SK-N-SH (cell line): ENCODE results near the gene CHST11. TPM values are rescaled to one million over a fixed set of nuclear protein-coding genes. Genes with fewer than 3 reads are reported as not detected.

ENCODE experiments used
- CTCF ChIA-PET: fragments of 300-600, 350-600 bp; formaldehyde crosslinking; extraction: SDS; loops from one replicate; lab custom pipeline; 2021; lab: Yijun Ruan, JAX
- POLR2A ChIA-PET: fragments of 350-600 bp; sonication (Branson Sonifier 250); formaldehyde crosslinking; extraction: SDS; loops from one replicate; lab custom pipeline; 2020; ENCODE audit warnings: antibody characterized with exemption, inconsistent platforms; lab: Yijun Ruan, JAX
- DNase-seq: peaks from one replicate; pipeline ENCODE4 v3.0.0; 2012
- H2AFZ ChIP-seq: fragments of 200-600 bp; sonication (generic); 2 replicates; pipeline ENCODE4 v1.8.1; 2016; ENCODE audit warnings: antibody characterized with exemption, mild to moderate bottlenecking, low read depth
- H3F3A ChIP-seq: fragments of 200-600 bp; sonication (generic); replicated peaks from 2 replicates; pipeline ENCODE3; 2016; ENCODE audit warnings: antibody characterized with exemption, mild to moderate bottlenecking; ENCODE audit not compliant: insufficient read depth
- H3K27ac ChIP-seq, 2 experiments: fragments of 200-500 bp in 1 of 2; fragments of 200-600 bp in 1 of 2; sonication (Bioruptor generic) in 1 of 2; sonication (generic), shearing (Covaris generic) in 1 of 2; 2 replicates each; pipeline versions ENCODE4 v1.5.1 to v1.6.1; 2014 to 2016; ENCODE audit warnings: low read depth in 2 of 2, inconsistent platforms in 1 of 2, low read length in 1 of 2, mild to moderate bottlenecking in 1 of 2, mixed read lengths in 1 of 2
- H3K27me3 ChIP-seq: fragments of 200-600 bp; sonication (generic), shearing (Covaris generic); 2 replicates; pipeline ENCODE4 v1.6.1; 2016; ENCODE audit warnings: mixed run types; ENCODE audit not compliant: insufficient read depth
- H3K36me3 ChIP-seq, 2 experiments: fragments of 200-500 bp in 1 of 2; fragments of 200-600 bp in 1 of 2; sonication (Bioruptor generic) in 1 of 2; sonication (generic) in 1 of 2; replicated peaks in 1 of 2; 2 replicates each; pipeline versions ENCODE3 to v1.5.1; 2014 to 2016; ENCODE audit warnings: low read length in 1 of 2, mild to moderate bottlenecking in 1 of 2; ENCODE audit not compliant: insufficient read depth in 2 of 2, control insufficient read depth in 1 of 2
- H3K4me1 ChIP-seq, 2 experiments: fragments of 200-500 bp in 1 of 2; fragments of 200-600 bp in 1 of 2; sonication (Bioruptor generic) in 1 of 2; sonication (generic), shearing (Covaris generic) in 1 of 2; 2 replicates each; pipeline versions ENCODE4 v1.5.1 to v1.6.1; 2014 to 2016; ENCODE audit warnings: low read depth in 1 of 2, low read length in 1 of 2, mixed run types in 1 of 2; ENCODE audit not compliant: insufficient read depth in 2 of 2, control insufficient read depth in 1 of 2
- H3K4me2 ChIP-seq: fragments of 200-600 bp; sonication (generic), shearing (Covaris generic); 2 replicates; pipeline ENCODE4 v1.6.1; 2017; ENCODE audit warnings: mixed run types
- H3K4me3 ChIP-seq, 2 experiments: fragments of 200-500 bp in 1 of 2; fragments of 200-600 bp in 1 of 2; sonication (Bioruptor generic) in 1 of 2; sonication (generic), shearing (Covaris generic) in 1 of 2; 2 replicates each; pipeline versions ENCODE4 v1.5.1 to v1.8.1; 2014 to 2016; ENCODE audit warnings: low read depth in 2 of 2, inconsistent platforms in 1 of 2, low read length in 1 of 2, mild to moderate bottlenecking in 1 of 2, mixed read lengths in 1 of 2, moderate library complexity in 1 of 2
- H3K79me2 ChIP-seq: fragments of 200-600 bp; sonication (generic); 2 replicates; pipeline ENCODE4 v1.8.1; 2017; ENCODE audit warnings: mild to moderate bottlenecking; ENCODE audit not compliant: insufficient read depth
- H3K9ac ChIP-seq: fragments of 200-600 bp; sonication (generic); 2 replicates; pipeline ENCODE4 v1.6.1; 2017; ENCODE audit warnings: mixed run types
- H3K9me2 ChIP-seq: fragments of 200-600 bp; sonication (generic); 2 replicates; pipeline ENCODE4 v1.6.1; 2017; ENCODE audit warnings: mixed run types
- H3K9me3 ChIP-seq: fragments of 200-600 bp; sonication (generic); 2 replicates; pipeline ENCODE4 v1.6.1; 2017; ENCODE audit warnings: mixed run types, mild to moderate bottlenecking, moderate library complexity
- H4K20me1 ChIP-seq: fragments of 200-600 bp; sonication (generic); 2 replicates; pipeline ENCODE4 v1.6.1; 2017; ENCODE audit warnings: mild to moderate bottlenecking, mixed run types; ENCODE audit not compliant: insufficient read depth
- CHD2 ChIP-seq: fragments of 150-350 bp; IDR thresholded peaks from 2 replicates; pipeline ENCODE4 v1.6.1; 2018; ENCODE audit warnings: low read length; ENCODE audit not compliant: partially characterized antibody
- ELF1 ChIP-seq: IDR thresholded peaks from 2 replicates; pipeline ENCODE4 v1.4.0; 2012
- EP300 ChIP-seq, 2 experiments: IDR thresholded peaks; 2 replicates each; pipeline versions ENCODE4 v1.4.0 to v1.6.1; 2012; ENCODE audit warnings: borderline replicate concordance in 1 of 2, low read depth in 1 of 2, low read length in 1 of 2
- EZH2phosphoT487 ChIP-seq: fragments of 200-600 bp; sonication (generic); IDR thresholded peaks from 2 replicates; pipeline ENCODE4 v1.6.1; 2017; ENCODE audit warnings: low read depth, mixed run types, mild to moderate bottlenecking, antibody characterized with exemption, moderate library complexity, borderline replicate concordance
- FOXM1 ChIP-seq: IDR thresholded peaks from 2 replicates; pipeline ENCODE4 v1.4.0; 2012; ENCODE audit warnings: low read depth, mild to moderate bottlenecking
- GABPA ChIP-seq: IDR thresholded peaks from 2 replicates; pipeline ENCODE4 v1.4.0; 2012; ENCODE audit warnings: low read depth, mild to moderate bottlenecking
- MXI1 ChIP-seq: IDR thresholded peaks from 2 replicates; pipeline ENCODE4 v1.6.1; 2012; ENCODE audit warnings: mild to moderate bottlenecking, low read depth, low read length, improper control_type of control experiment
- POLR2AphosphoS5 ChIP-seq: IDR thresholded peaks from 2 replicates; pipeline ENCODE4 v1.6.1; 2012; ENCODE audit warnings: low read depth, low read length
- RAD21 ChIP-seq: IDR thresholded peaks from 2 replicates; pipeline ENCODE4 v1.6.1; 2012; ENCODE audit warnings: mild to moderate bottlenecking, low read length
- RCOR1 ChIP-seq: fragments of 150-350 bp; IDR thresholded peaks from 2 replicates; pipeline ENCODE4 v1.6.1; 2017; ENCODE audit warnings: antibody characterized with exemption, low read length
- WGBS: methylation state at CpG from one replicate; pipeline ENCODE4 v1.1.6; 2017; ENCODE audit warnings: low lambda C conversion rate; 5-methylcytosine and 5-hydroxymethylcytosine counted together
- polyA plus RNA-seq, 3 experiments: library from polyadenylated mRNA; depleted of rRNA; stranded (reverse); fragments of >200 nt; gene quantifications; 2 replicates each; pipeline ENCODE4 v1.2.3, GENCODE V29; 2012
- TF ChIP-seq, protein P1 (sequence below): IDR thresholded peaks from 2 replicates; pipeline ENCODE4 v1.4.0; 2012; ENCODE audit warnings: low read depth, borderline replicate concordance
- TF ChIP-seq, protein P2 (sequence below): fragments of 200-600 bp; sonication (generic); IDR thresholded peaks from 2 replicates; pipeline ENCODE4 v1.6.1; 2017; ENCODE audit warnings: antibody characterized with exemption, mild to moderate bottlenecking, moderate library complexity
- TF ChIP-seq, protein P3 (sequence below): fragments of 150-350 bp; IDR thresholded peaks from 2 replicates; pipeline ENCODE4 v1.6.1; 2016; ENCODE audit warnings: mild to moderate bottlenecking, low read depth, low read length

The CHST11 gene
- polyA plus RNA-seq, 1 of the 3 experiments (the other 2 are of a cell fraction), result 18.6 TPM

DNA sequence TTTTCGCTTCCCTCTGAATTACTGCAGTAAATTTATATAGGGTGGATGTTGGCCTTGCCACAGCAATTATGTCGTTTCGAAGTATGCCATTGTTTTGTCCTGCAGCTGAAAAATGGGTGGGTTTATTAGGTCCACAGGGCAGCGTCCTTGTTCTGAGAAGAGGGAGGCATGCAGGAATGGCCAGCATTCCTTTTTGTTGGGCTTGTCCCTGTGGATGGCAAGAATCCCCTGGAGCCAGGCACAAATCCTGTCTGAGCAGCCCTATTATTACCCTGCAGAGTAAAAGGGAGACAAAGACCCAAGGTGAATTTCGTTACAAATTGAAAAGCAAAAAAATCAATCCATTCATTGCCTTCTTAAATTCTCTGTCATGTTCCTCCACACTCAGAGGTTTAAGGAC is 88.1 kb downstream of the CHST11 start (continued):
- TF ChIP-seq EP300 (IDR thresholded peaks at IDR 0.05; ENCODE audit: borderline replicate concordance in 1 of 2, low read depth in 1 of 2, low read length in 1 of 2), result no peak
- no peak for TF ChIP-seq ELF1
- no peak for TF ChIP-seq GABPA
- TF ChIP-seq MXI1, result no peak
- TF ChIP-seq, protein P1, sequence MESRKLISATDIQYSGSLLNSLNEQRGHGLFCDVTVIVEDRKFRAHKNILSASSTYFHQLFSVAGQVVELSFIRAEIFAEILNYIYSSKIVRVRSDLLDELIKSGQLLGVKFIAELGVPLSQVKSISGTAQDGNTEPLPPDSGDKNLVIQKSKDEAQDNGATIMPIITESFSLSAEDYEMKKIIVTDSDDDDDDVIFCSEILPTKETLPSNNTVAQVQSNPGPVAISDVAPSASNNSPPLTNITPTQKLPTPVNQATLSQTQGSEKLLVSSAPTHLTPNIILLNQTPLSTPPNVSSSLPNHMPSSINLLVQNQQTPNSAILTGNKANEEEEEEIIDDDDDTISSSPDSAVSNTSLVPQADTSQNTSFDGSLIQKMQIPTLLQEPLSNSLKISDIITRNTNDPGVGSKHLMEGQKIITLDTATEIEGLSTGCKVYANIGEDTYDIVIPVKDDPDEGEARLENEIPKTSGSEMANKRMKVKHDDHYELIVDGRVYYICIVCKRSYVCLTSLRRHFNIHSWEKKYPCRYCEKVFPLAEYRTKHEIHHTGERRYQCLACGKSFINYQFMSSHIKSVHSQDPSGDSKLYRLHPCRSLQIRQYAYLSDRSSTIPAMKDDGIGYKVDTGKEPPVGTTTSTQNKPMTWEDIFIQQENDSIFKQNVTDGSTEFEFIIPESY, result no peak
- no peak for TF ChIP-seq RCOR1

DNA sequence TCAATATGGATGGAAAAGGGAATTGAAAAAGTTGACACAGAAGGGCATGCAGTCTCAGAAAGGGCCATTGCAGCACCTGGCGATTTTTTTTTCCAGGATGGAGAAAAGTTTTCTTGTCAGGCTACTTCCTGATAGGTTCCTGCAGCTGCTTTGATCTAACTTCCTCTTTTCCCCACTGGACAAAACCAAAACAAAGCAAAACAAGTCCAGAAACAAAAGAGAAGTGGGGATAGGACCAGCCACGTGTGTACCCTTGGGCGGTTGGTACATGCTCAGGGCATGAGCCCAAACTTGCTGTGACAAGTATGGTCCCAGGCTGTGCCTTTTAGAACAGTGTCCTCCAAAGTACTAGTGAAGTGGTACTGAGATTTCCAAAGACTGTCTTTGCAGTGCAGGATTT is 89.8 kb downstream of the CHST11 start:
- no peaks in the 10 kb centered on the region for H3F3A ChIP-seq
- H3K9ac ChIP-seq, result no peak overlapping the region
- POLR2A ChIA-PET, result no interaction called here
- H3K36me3 ChIP-seq, result no peaks in the 10 kb centered on the region
- no peak overlapping the region for H3K4me3 ChIP-seq
- CTCF ChIA-PET, result interaction anchor here (1.0 kb wide), 1 partner anchor 11 kb away, joined by 3 read pairs; no protein-coding TSS in a partner anchor
- H3K9me3 ChIP-seq, result no peaks in the 10 kb centered on the region
- H3K4me2 ChIP-seq, result no peak overlapping the region
- no peaks in the 10 kb centered on the region for H3K79me2 ChIP-seq
- 86% methylated on average over 3 of the region's 3 CpGs for whole genome bisulfite sequencing
- H3K27me3 ChIP-seq, result no peaks in the 10 kb centered on the region
- TF ChIP-seq RAD21 (no peak), FOXM1 (no peak), ELF1 (no peak), POLR2AphosphoS5 (no peak), CHD2 (no peak), EZH2phosphoT487 (no peak)
- TF ChIP-seq, protein P2, sequence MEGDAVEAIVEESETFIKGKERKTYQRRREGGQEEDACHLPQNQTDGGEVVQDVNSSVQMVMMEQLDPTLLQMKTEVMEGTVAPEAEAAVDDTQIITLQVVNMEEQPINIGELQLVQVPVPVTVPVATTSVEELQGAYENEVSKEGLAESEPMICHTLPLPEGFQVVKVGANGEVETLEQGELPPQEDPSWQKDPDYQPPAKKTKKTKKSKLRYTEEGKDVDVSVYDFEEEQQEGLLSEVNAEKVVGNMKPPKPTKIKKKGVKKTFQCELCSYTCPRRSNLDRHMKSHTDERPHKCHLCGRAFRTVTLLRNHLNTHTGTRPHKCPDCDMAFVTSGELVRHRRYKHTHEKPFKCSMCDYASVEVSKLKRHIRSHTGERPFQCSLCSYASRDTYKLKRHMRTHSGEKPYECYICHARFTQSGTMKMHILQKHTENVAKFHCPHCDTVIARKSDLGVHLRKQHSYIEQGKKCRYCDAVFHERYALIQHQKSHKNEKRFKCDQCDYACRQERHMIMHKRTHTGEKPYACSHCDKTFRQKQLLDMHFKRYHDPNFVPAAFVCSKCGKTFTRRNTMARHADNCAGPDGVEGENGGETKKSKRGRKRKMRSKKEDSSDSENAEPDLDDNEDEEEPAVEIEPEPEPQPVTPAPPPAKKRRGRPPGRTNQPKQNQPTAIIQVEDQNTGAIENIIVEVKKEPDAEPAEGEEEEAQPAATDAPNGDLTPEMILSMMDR, result no peak
- TF ChIP-seq, protein P3, sequence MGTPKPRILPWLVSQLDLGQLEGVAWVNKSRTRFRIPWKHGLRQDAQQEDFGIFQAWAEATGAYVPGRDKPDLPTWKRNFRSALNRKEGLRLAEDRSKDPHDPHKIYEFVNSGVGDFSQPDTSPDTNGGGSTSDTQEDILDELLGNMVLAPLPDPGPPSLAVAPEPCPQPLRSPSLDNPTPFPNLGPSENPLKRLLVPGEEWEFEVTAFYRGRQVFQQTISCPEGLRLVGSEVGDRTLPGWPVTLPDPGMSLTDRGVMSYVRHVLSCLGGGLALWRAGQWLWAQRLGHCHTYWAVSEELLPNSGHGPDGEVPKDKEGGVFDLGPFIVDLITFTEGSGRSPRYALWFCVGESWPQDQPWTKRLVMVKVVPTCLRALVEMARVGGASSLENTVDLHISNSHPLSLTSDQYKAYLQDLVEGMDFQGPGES, result no peak
- TF ChIP-seq, all 33 proteins: peak for 0
- Histone ChIP-seq H4K20me1 (no peaks in the 10 kb centered on the region), H3K27ac (no peak overlapping the region), H3K9me2 (no peaks in the 10 kb centered on the region), H2AFZ (no peak overlapping the region), H3K4me1 (no peaks in the 10 kb centered on the region; a peak in 1 of 4 replicates)
- no peak for DNase-seq
